ENCODE data around the gene KMO. TPM values are rescaled to one million over a fixed set of nuclear protein-coding genes. Genes with fewer than 3 reads are reported as not detected.

The KMO gene
- total RNA-seq, 1 experiment from 2014 or later, result 2.6 TPM

DNA sequence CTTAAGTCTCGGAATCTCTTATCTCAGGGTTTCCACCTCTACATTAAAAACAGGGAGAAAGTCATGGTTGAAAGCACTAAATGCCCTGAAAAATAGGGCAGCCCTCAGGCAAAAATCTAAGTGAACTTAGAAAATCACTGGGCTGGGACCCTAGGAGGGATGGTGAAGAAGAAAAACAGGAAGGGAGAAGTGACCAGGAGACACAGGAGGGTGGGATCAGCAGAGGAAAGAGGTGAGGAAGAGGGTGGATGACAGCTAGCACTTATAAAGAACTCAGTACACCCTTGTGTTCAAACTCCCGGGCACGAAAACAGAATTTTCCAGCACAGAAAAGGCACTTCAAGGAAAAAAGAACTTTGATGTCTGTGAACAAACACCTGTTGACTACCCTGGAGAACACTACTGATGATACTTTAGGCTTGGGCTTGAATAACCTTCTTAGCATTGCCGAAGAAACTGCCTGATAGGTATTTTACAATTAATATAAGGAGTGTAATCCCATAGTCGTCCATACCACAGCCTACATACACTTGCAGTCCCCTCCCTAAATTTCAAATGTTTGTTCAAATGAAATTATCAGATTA, 106.0 kb downstream of the KMO start:
- peak; percentile 29 for DNase-seq (ENCODE audit: low read depth)
- in situ Hi-C loops (cut with HindIII; ENCODE audit: low pct_unique_long_range_greater_than_20kb, low sequenced_read_pairs), result no loop called here

DNA sequence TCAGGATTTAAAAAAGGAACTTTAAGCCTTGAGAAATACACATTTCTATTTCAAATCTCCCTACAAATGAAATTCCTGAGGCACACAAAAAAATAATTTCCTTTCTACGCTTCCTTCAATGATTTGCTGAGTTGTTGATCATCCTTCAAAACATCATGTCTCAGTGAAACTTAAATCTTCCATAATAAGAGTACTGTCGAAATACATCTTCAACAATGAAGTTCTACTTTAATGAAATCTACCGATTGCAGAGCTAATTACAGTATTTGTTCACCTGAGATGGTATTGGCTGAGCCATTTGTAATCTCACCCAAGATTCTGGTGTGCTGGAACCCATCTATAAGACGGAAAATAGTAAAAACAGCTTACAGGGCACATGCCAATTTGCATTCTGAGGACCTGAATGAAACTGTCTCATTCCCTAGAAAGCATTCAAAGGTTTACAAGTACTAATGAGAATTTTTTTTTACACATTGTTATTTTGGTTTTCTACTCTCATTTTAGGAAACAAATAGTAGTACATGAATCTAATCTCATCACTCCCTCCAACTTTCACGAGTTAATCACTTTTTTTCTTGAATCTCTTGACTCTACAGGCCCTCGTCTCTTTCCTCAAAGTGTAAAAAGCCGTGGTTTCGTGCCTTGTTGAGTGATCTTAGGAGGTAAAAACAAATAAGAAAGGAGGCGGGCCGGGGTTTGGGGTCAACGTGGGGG, 106.9 kb downstream of the KMO start:
- DNase-seq (ENCODE audit: low read depth), result no peak
- in situ Hi-C loops (cut with HindIII; ENCODE audit: low pct_unique_long_range_greater_than_20kb, low sequenced_read_pairs), result no loop called here

- peak; percentile 66 for DNase-seq (ENCODE audit: low read depth)
- in situ Hi-C loops (cut with HindIII; ENCODE audit: low pct_unique_long_range_greater_than_20kb, low sequenced_read_pairs), result no loop called here
Measured at GRCh38 chr1:241639623-241640148, 107.5 kb downstream of the KMO start.

GRCh38 chr1:241640149-241640866, 108.1 kb downstream of the KMO start, which contains the start of the genes CHML and OPN3:
Gene CHML, minus strand, starts transcription at chr1:241640369. Its CDS starts 4,603 bp downstream, at chr1:241635766.
Gene OPN3, minus strand, starts transcription at chr1:241640369. Its CDS starts 115 bp downstream, at chr1:241640254.
- in situ Hi-C loops (cut with HindIII; ENCODE audit: low pct_unique_long_range_greater_than_20kb, low sequenced_read_pairs), result no loop called here
- DNase-seq (ENCODE audit: low read depth), result peak; percentile 71

DNA sequence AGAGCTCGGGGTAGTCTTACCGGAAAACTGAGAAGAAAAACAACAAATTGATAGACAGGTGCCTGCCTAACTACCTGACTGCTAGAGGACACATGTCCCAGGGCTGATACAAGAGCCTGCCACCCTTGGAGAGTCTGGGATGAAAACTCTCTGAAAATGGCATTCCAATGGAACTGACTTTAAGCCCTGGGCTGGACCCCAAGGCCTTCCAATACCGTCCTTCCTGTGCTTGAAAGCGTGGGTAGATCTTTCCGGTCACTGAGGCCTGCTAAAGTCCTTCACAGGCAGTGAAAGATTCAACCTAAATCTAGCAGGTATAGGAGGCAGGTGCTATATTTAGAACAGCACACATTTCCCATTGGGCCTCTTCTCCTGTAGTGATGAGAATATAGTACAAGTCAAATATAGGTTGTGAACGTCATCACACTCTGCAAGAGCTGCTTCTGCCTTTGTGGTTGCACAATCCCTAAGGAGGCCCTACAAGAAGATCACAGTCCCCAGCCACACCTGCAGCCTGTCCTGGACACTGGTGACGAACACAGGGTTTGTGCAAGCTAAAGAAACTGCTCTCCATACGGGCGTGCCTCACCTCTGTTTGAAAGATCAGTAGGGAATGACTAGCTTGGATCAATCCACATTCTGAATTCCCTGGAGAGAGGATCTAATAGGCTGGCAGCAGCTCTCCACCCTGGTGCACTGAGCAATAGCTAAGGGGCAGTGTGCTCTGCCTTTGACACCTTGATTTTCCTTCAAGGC, 108.9 kb downstream of the KMO start:
- in situ Hi-C loops (cut with HindIII; ENCODE audit: low pct_unique_long_range_greater_than_20kb, low sequenced_read_pairs), result no loop called here
- peak; percentile 27 for DNase-seq (ENCODE audit: low read depth)

DNA sequence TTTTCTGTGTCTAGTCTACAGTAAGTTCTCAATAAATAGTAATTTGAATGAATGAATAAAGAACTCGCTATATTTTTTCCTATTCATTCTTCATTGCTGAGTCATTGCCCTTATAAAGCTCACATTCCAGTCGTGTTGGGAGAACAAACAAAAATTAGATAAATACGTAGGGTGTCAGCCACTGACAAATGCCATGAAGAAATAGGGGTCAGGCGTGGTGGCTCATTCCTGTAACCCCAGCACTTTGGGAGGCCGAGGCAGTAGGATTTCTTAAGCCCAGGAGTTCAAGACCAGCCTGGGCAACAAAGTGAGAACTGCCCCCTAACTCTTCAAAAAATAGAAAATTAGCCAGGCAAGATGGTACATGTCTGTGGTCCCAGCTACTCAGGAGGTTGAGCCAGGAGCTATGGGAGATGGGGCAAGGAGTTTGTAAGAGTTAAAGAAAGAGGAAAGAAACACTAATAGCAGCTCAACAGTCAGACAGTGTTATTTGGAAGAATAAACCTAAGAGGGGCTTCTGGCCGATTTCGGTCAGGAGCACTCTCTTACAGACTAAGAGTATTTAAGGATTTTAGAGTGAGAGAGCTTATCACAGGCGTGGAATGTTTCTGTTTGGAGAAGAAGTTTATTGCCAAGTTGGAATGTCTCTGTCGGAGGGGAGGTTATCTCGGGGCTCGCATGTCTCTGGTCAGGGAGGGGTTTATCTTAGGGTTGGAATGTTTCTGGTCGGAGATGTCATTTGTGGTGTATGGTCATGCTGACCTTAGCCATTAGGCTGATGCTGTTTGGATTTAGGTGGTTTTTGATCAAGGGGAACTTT, 109.8 kb downstream of the KMO start:
- in situ Hi-C loops (cut with HindIII; ENCODE audit: low pct_unique_long_range_greater_than_20kb, low sequenced_read_pairs), result no loop called here
- DNase-seq (ENCODE audit: low read depth), result peak; percentile 72

GRCh38 chr1:241642593-241642944, 110.4 kb downstream of the KMO start:
- DNase-seq (ENCODE audit: low read depth), result no peak
- in situ Hi-C loops (cut with HindIII; ENCODE audit: low pct_unique_long_range_greater_than_20kb, low sequenced_read_pairs), result no loop called here

- in situ Hi-C loops (cut with HindIII; ENCODE audit: low pct_unique_long_range_greater_than_20kb, low sequenced_read_pairs), result no loop called here
- no peak for DNase-seq (ENCODE audit: low read depth)
Measured at GRCh38 chr1:241644259-241644658, 112.1 kb downstream of the KMO start.

DNA sequence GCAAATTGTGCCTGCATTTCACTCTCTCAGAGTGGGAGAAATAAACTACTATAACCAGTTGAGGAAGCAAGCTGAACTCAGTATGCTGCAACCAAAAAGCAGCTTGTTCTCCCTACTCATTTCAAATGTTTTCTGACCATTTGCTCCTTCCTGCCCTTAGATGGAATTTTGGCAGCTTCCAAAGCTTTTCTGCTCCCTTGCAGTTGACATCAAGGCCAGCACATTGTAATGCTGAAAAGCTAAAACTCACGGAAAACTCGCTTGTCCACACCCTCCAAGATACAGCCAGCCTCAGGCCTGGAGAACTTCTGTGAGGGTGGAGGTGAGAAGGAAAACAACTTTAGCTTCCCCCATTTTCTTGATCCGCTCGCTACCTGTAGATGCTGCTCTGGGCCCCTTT, 113.0 kb downstream of the KMO start:
- DNase-seq (ENCODE audit: low read depth), result no peak
- in situ Hi-C loops (cut with HindIII; ENCODE audit: low pct_unique_long_range_greater_than_20kb, low sequenced_read_pairs), result no loop called here

Other genes with a start within 250 kb of the KMO start
- 0.98 TPM in 1 of 2 replicates, not detected in the other for gene RGS7, start 175.2 kb upstream of the KMO start, total RNA-seq (2014; rRNA removed; shearing (Covaris generic); ENCODE audit: low replicate concordance)
- 121 and 129 TPM in 2 replicates for gene FH, start 12.6 kb upstream of the KMO start, total RNA-seq (2014; rRNA removed; shearing (Covaris generic); ENCODE audit: low replicate concordance)
- gene CHML, start 108.0 kb downstream of the KMO start, total RNA-seq (2014; rRNA removed; shearing (Covaris generic); ENCODE audit: low replicate concordance), result 1.7 and 9.3 TPM in 2 replicates
- 82.9 and 106 TPM in 2 replicates for gene OPN3, start 108.0 kb downstream of the KMO start, total RNA-seq (2014; rRNA removed; shearing (Covaris generic); ENCODE audit: low replicate concordance)
- gene WDR64, start 119.9 kb downstream of the KMO start, total RNA-seq (2014; rRNA removed; shearing (Covaris generic); ENCODE audit: low replicate concordance), result not detected in 2 replicates

Measured in Caki2 (cell line).